GM10248 (cell line): ENCODE measurements around the gene CHST11.
A peak's percentile ranks its signal among the peaks of the same experiment; 100 is the strongest.

Experiments used
- CTCF ChIA-PET: fragments of 300-600 bp; sonication (Branson Sonifier 250); formaldehyde crosslinking; extraction: SDS; loops from one replicate; lab custom pipeline; 2021; ENCODE audit warnings: antibody characterized with exemption; lab: Yijun Ruan, JAX
- POLR2A ChIA-PET: fragments of 350-650 bp; sonication (Branson Sonifier 250); formaldehyde crosslinking; extraction: SDS; loops from one replicate; lab custom pipeline; 2020; ENCODE audit warnings: antibody characterized with exemption; lab: Yijun Ruan, JAX
- DNase-seq: peaks from one replicate; pipeline ENCODE4 v3.0.0; 2012; ENCODE audit errors: extremely low spot score
- TF ChIP-seq, protein P1 (sequence below): IDR thresholded peaks from 2 replicates; pipeline ENCODE4 v1.5.1; 2012; ENCODE audit warnings: mild to moderate bottlenecking, low read depth; ENCODE audit errors: extremely low read depth, missing control alignments, control extremely low read depth

CHST11 gene

DNA sequence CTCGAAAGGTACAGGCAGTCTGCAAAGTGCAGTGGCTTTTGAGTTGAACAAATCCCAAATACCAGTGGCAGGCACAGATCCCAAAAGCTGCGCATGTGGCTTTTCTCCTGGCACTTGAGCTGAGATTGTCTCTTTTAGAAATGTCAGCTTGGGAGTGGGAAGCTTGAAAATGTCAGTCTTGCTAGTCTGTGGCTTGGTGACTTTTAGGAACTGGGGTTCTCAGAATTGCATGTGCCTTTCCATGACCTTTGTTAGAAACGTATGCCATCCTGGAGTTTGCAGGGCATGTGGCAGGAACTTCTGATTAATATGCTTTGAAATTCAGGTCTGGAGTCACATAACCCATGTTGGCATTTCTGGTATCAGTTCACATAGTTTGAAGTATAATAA is 182.1 kb downstream of the CHST11 start:
- no peak for DNase-seq
- TF ChIP-seq, protein P1, sequence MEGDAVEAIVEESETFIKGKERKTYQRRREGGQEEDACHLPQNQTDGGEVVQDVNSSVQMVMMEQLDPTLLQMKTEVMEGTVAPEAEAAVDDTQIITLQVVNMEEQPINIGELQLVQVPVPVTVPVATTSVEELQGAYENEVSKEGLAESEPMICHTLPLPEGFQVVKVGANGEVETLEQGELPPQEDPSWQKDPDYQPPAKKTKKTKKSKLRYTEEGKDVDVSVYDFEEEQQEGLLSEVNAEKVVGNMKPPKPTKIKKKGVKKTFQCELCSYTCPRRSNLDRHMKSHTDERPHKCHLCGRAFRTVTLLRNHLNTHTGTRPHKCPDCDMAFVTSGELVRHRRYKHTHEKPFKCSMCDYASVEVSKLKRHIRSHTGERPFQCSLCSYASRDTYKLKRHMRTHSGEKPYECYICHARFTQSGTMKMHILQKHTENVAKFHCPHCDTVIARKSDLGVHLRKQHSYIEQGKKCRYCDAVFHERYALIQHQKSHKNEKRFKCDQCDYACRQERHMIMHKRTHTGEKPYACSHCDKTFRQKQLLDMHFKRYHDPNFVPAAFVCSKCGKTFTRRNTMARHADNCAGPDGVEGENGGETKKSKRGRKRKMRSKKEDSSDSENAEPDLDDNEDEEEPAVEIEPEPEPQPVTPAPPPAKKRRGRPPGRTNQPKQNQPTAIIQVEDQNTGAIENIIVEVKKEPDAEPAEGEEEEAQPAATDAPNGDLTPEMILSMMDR, result no peak
- ChIA-PET CTCF (interaction anchor here (0.8 to 2.2 kb wide), 3 partner anchors 9 to 20 kb away, joined by 3 to 9 read pairs (median 4); no protein-coding TSS in a partner anchor), POLR2A (no interaction called here)

DNA sequence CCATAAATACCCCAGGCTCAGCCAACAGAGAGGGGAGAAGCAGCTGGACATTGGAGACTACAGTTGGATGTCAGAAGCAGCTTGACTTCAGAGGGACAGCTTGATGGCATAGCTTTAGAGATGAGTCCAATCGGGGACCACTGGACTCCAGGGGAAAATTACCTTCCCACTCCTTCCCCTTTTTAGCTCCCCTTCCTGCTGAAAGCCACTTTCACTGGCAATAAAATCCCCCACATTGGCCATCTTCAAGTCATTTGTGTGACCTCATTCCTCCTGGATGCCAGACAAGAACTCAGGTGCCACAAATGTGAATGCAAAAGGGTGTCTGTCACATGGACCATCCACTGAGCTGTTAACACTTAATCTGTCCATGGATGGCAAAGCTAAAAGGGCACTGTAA is 184.2 kb downstream of the CHST11 start:
- no peak for DNase-seq
- CTCF ChIA-PET, result interaction anchor here (1.0 to 1.8 kb wide), 6 partner anchors 9 to 259 kb away, joined by 3 to 4 read pairs (median 3); no protein-coding TSS in a partner anchor
- TF ChIP-seq, protein P1, result no peak
- POLR2A ChIA-PET, result no interaction called here

DNA sequence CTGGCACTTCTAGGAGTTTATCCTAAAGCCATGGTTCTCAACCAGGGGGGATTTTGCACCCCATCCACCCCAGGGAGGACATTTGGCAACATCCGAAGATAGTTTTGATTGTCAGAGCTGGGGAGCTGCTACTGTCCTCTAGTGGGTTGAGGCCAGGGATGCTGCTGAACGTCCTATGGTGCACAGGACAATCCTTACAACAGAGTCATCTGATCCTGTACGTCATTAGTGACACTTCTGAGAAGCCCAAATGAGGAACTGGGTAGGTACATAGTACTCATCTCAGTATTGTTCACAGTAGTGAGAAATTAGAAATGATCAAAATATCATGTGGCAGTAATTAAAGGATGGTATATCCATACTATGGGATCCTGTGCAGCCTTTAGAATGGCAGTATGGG is 185.1 kb downstream of the CHST11 start:
- POLR2A ChIA-PET, result no interaction called here
- DNase-seq, result peak; percentile 80
- CTCF ChIA-PET, result interaction anchor here (1.0 to 1.8 kb wide), 4 partner anchors 9 to 246 kb away, joined by 3 to 4 read pairs (median 3); no protein-coding TSS in a partner anchor
- TF ChIP-seq, protein P1, result peak; percentile 29

DNA sequence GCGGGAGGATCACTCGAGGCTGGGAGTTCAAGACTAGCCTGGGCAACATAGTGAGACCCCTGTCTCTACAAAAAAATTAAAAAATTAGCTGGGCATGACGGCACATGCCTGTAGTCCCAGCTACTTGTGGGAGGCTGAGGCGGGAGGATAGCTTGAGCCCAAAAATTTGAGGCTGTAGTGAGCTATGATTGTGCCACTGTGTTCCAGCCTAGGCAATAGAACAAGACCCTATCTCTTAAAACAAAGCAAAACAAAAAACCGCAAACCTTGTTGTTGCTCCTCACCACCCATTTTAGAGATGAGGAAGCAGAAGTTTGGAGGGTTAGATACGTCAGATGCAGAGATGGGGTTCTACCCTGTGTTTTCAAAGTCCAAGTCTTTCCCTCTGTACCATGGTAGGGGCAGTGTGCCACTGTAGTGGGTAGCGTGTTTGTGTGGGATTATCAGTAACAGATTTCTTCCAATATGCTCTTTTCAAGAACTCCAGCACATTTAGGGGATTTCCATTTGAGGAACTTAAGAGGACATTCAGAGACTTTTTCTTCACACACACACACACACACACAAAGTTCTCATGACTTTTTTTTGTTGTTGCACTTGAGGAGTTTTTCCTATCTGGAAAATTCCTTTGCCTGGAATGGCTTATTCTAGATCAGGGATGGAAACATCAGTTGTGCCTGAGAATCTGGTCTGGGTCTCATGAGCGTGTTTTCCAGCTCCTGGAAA is 186.5 kb downstream of the CHST11 start:
- CTCF ChIA-PET, result interaction anchor here (0.6 to 2.1 kb wide), 4 partner anchors 11 to 409 kb away, joined by 3 to 7 read pairs (median 4); no protein-coding TSS in a partner anchor
- POLR2A ChIA-PET, result no interaction called here
- peak; percentile 56 for DNase-seq
- TF ChIP-seq, protein P1, result no peak

DNA sequence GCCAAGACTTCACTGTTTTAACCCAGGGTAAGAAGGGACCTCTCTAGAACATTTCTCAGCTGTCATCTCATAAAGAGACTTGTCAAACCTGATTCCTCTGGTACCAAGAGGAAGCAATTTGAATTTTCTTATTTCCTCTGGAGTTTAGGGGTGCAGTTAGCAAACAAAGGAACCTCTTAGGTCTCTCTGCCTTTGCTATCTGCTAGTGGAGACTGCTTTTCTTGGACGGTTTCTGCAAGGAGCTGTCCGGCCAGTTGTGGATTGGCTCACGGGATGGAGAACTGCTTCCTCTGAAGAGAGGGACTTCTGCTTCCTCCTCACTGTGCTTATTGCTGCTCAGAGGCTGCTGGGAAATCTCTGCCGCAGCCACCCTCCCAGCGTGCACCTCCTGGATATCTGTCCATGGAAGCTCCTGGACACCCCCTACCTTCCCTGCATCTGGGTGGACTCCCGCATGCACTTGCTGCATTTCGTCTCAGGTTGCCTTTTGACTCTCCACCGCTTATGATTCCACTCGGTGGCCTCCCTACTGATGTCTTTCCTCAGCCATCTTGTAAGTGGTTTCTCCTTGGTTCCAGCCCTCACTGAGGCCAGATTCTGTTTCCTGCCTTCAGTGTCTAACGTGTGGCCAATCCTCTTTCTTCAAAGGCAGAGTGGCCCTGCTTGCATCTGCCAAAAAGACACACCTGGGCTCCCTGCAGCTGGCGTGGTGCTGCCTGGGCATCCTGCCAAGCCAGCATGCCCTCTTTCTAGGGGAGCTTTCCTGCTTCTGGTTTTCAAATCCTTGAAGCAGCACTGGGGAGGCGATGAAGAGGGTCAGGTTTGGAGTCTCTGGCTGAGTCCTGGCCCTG is 187.3 kb downstream of the CHST11 start:
- POLR2A ChIA-PET, result no interaction called here
- TF ChIP-seq, protein P1, result no peak
- peak; percentile 25 for DNase-seq
- CTCF ChIA-PET, result interaction anchor here (0.6 to 2.1 kb wide), 7 partner anchors 9 to 408 kb away, joined by 3 to 7 read pairs (median 3); no protein-coding TSS in a partner anchor

DNA sequence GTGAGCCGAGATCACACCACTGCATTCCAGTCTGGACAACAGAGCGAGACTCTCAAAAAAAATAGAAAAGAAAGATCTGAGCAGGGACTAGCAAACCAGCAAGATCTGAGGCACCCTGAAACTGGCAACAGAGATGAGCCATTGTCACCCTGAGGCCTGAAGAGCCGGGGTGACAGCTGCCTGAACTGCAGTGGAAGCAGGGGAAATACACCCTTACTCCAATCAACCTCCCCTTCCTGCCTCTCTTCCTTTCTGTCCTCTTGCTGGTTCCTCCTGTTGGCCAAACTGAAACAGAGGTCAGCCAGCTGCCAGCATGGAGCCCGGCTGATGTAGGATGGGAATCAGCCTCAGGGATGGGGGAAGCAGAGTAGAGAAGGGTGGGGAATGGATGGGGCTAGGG is 192.0 kb downstream of the CHST11 start:
- CTCF ChIA-PET, result interaction anchor here (1.6 to 1.9 kb wide), 2 partner anchors 9 to 12 kb away, joined by 4 to 9 read pairs; no protein-coding TSS in a partner anchor
- no peak for DNase-seq
- TF ChIP-seq, protein P1, result no peak
- POLR2A ChIA-PET, result no interaction called here
